Medulla oblongata (tissue), 1 donor: ENCODE data around the gene ITIH3.
A peak's percentile ranks its signal among the peaks of the same experiment; 100 is the strongest.
"Not testable (repeated sequence)": the region's sequence is repeated elsewhere in the genome, so short reads cannot be mapped to it uniquely, and the experiment has no call there.

ENCODE experiments used
- DNase-seq: peaks from one replicate; pipeline ENCODE4 v3.0.0-alpha.2; 2015; ENCODE audit errors: extremely low spot score

Gene ITIH3

DNA sequence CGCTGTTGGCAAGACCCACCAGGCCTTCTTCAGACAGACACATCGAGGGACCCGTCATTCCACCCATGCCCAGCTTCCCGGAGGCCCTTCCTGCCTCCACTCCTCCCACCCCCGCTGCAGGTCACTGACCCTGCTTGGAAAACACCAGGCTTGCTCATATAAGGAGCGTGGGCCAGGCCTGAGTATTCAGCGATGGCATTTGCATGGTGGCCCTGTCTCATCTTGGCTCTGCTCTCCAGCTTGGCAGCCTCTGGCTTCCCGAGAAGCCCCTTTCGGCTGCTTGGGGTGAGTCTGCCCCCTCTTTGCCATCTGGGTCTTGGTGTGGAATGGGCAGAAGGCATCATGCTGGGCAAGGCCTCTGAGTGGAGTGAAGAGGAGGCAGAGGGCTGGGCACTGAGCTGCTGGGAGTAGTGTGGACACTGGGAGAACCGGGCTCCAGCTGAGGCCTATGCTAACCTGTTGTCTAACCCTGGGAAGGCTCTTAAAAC lies at the start of gene ITIH3:
Gene ITIH3, plus strand, starts transcription at position 185 of the 488 bp plus-strand sequence. Its CDS starts 8 bp downstream, at position 193.
- no peak for DNase-seq

- DNase-seq = no peak
These were observed 42.4 kb upstream of the ITIH3 start for GRCh38 chr3:52752045-52752660.

GRCh38 chr3:52754373-52754772 lies 40.2 kb upstream of the ITIH3 start:
- DNase-seq = no peak

GRCh38 chr3:52756141-52756540 lies 38.5 kb upstream of the ITIH3 start:
- no peak for DNase-seq

GRCh38 chr3:52763466-52763865 lies 31.1 kb upstream of the ITIH3 start:
- no peak for DNase-seq

- DNase-seq = no peak
These were observed 24.7 kb upstream of the ITIH3 start for GRCh38 chr3:52769786-52770455.

GRCh38 chr3:52770496-52771333 lies 23.9 kb upstream of the ITIH3 start, which contains the start of gene NEK4:
Gene NEK4 (minus strand): TSS chr3:52770940. CDS start chr3:52770746, 194 bp downstream.
- DNase-seq = peak; percentile 94

DNA sequence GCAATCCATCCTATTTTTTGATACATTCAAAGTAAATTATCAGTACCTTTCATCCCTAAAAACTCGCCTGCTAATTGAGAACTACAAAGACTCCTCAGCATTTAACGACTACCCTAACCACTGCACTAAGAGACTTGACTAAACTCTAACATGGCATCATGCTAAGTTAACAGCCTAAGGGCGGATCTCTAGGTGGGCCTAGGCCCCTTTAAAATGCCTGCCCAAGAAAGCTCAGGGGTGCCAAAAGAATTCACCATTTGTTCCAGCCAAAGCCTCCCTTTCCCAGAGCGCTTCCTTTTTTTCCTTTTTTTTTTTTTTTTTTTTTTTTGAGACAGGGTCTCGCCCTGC lies 23.3 kb upstream of the ITIH3 start:
- DNase-seq = no peak

DNA sequence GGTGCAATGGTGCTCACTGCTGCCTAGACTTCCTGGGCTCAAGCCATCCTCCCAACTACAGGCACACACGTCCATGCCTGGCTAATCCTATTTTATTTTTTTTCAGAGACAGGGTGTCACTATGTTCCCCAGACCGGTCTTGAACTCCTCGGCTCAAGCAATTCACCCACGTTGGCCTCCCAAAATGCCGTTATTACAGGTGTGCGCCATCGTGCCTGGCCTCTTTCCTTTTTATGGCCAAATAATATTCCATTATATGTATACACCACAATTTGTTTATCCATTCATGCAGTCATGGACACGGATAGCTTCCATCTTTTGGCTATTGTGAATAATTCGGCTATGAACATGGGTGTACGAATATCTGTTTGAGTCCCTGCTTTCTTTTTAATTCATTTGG lies 22.9 kb upstream of the ITIH3 start:
- no peak for DNase-seq

GRCh38 chr3:52773361-52774065 lies 21.1 kb upstream of the ITIH3 start:
- no peak for DNase-seq

- no peak for DNase-seq
These were observed 20.4 kb upstream of the ITIH3 start for GRCh38 chr3:52774066-52774713.

DNA sequence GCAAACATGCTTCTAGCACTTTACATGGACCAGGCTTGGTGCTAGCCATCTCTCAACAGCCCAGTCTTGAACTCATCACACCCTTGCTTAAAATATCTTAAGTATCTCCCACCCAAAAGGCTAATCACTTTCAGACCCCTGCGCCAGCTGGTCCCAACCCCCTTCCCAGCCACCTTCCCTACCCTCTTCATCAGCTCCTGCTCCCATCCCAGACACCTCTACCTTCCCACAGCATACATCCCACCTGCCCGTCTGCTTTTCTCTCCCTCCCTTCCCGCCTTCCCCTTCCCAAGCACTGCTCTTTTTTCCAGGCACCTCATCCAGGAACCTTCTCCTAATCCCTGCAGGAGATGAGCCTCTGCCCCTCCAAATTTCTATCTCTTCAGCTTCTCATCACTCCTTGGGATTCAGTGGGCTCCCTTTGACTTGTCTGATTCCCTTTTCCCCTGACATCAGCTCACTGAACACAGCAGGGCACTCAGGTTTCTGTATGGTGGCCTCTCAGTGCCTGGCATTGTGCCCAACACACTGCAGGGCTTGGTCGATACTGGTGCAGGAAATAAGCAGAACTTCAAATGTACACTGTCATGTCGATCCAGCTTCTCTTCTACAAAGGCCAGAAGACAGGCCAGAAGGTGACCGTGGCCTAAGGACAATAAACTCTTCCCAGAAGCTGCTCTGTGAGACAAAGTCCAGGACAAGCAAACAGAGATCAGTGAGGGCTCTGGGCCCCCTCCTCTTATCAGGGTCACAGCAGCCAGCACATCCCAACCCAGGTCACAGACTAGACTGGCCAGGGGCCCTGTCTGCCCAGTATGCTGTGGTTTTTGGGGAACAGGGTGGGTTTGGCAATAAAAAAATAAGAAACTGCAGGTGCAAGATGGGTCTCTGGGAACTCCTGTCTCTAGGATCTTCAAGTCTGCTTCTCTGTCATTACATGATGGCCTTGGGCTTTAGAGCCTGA lies 19.4 kb upstream of the ITIH3 start:
- peak; percentile 20 for DNase-seq

- DNase-seq = no peak
These were observed 18.7 kb upstream of the ITIH3 start for GRCh38 chr3:52775877-52776276.

GRCh38 chr3:52776486-52776885 lies 18.1 kb upstream of the ITIH3 start:
- not testable (repeated sequence) for DNase-seq

- no peak for DNase-seq
These were observed 17.3 kb upstream of the ITIH3 start, which contains the start of gene ITIH1 for GRCh38 chr3:52777127-52777958. Gene ITIH1 (plus strand): TSS chr3:52777599. CDS start chr3:52777616, 17 bp downstream.

GRCh38 chr3:52777959-52778805 lies 16.4 kb upstream of the ITIH3 start:
- DNase-seq = no peak

DNA sequence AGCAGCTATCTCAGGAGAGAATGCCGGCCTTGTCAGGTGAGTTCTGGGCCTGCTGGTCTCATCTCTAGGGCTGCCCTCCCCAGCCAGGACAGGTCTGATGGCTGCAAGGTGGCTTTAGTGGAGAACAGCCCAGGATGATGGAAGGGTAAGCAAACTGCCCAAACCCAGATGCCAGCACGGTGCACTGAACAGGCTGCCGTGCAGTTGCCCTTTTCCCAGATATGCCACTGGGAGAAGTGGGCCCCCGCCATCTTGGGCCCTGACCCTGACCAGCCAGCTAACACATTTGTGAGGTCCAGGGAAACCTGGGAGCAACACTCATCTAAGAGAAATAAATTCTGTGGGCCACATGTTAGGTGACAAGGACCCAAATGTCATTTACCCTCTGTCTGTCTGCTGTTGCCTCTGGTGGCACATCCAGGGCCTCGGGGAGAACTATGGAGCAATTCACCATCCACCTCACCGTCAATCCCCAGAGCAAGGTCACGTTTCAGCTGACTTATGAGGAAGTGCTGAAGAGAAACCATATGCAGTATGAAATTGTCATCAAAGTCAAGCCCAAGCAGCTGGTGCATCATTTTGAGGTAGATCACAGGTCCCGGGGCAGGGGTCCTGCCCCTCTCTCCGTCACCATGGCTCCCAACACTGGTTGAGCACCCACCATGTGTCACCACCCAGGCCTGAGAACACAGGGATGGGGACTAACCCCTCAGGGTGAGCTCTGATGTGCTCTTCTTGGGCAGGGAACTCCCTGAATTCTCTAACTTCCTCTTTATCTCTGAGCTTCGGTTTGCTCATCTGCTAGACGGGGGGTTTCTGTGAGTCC lies 15.4 kb upstream of the ITIH3 start:
- no peak for DNase-seq
